Inflammatory macrophage (primary cell): ENCODE results near the gene UQCRH.
"Not testable (repeated sequence)": the region's sequence is repeated elsewhere in the genome, so short reads cannot be mapped to it uniquely, and the experiment has no call there.

ENCODE experiments used
- DNase-seq, 2 donors: peaks; one replicate each; pipeline ENCODE4 v3.0.0-alpha.2; 2020 to 2022

The UQCRH gene

DNA sequence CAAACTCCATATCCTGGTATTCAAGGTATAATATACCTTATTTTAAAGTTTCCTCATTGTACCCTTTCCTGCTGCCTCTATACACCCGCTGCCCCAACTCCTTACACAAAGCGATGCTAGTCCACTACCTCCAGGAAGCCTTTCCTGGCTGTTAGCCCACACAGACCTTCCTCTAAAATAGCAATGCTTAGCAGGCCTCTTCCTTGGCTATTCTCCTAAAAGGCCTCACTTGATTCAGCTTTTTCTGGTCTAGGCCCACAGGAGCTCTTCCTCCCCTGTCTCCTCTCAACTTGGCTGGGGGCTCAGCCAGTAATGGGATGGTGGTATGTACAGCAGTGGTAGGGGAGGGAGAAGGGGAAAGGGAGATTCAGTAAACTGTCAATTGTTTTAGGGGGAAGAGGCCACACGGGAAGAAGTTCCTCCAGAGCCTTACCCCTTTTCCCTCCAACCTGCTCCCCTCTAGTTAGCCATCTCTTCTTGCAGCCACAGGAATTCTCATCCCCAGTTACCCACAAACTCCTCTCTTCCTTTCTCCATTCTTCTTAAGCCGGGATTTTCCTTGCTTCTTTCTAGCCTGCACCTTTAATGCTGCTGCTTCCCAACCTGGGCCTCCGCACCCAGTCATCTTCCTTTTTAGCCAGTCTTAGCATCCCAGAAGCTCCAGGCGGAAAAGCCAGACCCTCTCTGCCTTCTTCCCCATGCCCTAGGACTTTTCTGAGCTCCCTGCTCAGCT, 2.7 kb upstream of the UQCRH start:
- DNase-seq = no peak

DNA sequence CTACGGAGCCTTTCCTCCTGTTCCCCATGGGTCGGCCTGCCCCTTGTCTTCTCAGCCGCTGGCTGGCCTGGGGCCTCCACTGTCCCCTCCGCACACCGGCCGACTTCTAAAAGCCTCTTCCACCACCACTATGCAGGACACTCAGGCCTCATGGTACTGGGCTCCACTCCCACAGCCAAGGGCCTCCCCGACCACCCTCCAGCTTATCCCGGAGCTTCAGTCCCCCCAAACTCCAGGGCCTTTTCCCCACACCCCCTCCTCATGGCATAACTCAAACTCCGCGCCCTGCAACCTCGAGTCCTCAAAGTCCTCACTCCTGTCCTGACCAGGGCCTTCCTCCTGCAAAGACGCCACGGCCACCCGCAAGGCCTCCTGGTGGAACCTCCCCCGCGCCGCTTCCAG, 2.1 kb upstream of the UQCRH start:
- DNase-seq = peak in 1 of 2 donors; percentile 27

DNA sequence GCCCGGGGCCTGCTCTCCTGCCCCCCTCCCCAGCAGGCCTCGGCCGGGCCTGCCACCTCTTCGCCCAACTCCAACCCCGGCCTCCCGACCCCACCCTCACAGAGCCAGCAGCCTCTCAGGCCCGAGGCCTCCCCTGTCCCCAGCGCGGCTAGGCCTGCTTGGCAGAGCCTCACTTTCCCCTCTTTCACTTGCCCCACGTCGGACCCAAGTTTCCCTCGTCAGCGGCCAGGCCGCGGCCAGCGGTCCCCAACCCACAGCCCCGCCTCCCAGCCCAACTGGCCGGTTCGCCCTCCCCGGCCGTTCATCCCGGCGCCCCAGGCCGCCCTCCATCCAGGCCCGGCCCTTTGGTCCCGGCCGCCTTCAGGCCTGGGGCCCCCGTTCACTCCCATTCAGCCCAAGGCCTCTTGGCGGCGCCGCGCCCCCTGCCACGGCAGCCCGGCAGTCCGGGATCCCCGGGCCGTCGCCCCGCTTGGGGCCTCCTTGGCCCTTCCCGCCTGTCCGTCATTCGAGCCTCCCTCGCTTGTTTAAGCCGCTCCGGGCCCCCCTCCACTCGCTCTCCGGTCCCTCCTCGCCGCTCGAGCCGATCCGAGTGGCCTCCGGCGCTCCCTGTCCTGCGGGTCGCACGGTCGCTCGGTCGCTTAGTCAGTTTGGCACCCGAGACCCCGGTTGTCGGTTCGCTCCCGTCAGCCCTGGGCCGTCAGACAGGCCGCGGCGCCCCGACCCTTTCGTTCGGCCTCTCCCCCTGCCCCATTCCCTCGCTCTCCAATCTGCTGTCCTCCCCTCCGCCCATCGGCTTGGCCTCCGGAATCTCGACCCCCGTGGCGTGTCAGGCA, 1.5 kb upstream of the UQCRH start:
- peak; percentile 16 to 54 for DNase-seq

DNA sequence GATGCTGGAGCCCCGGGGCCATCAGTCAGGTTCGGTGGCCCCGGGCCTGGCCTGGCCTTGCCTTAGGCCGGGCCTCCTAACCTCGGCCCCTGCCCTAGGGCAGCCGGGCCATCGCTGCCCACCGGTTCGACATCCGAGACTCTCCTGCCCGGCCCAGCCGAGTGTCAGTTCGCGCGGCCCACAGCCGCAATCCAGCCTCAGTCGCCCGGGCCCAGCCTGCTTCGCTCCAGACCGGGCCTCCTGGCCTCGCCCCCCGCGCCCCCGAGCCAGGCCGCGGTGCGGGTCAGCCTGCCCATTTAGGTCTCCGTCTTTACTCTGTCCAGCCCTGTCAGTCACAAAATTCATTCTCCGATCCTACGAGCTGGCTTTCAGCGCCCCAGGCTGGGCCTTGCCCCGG, 859 bp upstream of the UQCRH start:
- DNase-seq = peak; percentile 12 to 19

DNA sequence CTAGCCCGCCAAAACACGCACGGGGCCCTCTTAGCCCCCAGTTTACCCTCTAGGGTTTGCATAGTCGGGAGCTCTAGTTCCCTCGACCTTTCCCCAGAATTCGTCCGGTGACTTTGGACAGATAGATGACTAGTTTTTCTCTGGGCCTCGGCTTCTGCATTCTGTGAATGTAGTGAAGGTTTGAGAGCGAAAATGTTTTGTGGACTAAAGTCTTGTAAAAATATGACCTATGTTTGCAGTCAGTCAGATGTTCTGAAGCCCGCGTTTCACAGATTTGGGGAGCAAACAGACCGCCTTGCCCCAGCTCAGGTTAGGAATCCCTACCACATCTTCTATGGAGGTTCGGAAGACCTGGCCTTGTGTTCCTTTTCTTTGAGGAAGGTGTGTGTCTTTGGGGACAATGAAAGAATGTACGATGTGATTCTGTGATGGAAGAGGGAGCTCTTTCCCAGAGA, 401 bp downstream of the UQCRH start:
- DNase-seq = no peak

DNA sequence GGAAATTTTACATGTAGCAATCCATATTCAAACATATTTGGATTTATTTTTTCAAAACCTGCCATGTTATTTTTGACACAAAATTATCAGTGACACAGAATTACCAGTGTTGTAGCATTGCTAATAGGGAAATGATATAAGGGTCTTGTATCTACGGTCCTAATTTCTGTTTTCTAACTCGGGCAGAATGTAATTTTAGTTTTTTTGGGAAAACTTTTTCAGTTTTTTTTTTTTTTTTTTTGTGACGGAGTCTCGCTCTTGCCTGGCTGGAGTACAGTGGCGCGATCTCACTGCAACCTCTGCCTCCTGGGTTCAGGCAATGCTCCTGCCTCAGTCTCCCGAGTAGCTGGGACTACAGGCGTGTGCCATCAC, 2.6 kb downstream of the UQCRH start:
- DNase-seq = no peak

DNA sequence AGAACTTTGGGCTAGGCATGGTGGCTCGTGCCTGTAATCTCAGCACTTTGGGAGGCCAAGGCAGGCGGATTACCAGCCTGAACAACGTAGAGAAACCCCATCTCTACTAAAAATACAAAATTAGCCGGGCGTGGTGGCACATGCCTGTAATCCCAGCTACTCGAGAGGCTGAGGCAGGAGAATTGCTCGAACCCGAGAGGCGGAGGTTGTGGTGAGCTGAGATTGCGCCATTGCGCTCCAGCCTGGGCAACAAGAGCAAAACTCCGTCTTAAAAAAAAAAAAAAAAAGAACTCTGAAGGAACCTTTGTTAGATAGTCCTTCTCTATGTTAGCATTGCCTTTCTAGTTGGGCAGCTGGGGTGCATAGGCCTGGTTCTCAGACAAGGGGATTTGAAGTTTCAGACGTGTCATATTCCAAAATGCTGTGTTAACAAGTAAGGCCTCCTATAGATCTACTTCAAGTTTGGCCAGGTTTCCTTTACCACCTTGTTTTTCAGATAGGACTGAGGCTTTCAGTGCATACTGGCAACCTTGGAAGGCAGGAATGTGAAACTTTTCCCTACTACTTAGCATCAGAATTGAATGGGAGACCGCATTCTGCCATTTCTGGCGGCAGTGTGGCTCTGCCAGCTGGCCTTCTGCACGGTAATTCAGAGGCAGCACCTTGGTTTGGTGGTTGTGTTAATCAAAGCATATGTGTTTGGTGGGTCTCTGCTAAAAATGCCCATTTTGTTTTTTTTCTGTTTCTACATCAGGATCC, 6.1 kb downstream of the UQCRH start:
- DNase-seq = no peak

DNA sequence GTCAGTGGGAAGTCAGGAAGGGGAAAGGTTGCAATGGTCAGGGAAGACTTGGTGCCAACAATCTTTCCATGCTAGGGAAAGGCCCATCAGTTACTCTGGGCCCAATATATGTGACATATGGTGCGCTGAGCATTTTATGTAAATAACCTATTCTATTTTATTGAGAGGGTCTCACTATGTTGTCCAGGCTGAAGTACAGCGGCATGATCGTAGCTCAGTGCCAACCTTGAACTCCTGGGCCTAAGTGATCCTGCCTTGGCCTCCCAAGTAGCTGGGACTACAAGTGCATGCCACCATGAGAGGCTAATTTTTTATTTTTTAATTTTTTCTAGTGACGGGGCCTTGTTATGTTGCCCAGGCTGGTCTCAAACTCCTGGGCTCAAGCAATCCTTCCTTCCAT, 6.8 kb downstream of the UQCRH start:
- no peak for DNase-seq

DNA sequence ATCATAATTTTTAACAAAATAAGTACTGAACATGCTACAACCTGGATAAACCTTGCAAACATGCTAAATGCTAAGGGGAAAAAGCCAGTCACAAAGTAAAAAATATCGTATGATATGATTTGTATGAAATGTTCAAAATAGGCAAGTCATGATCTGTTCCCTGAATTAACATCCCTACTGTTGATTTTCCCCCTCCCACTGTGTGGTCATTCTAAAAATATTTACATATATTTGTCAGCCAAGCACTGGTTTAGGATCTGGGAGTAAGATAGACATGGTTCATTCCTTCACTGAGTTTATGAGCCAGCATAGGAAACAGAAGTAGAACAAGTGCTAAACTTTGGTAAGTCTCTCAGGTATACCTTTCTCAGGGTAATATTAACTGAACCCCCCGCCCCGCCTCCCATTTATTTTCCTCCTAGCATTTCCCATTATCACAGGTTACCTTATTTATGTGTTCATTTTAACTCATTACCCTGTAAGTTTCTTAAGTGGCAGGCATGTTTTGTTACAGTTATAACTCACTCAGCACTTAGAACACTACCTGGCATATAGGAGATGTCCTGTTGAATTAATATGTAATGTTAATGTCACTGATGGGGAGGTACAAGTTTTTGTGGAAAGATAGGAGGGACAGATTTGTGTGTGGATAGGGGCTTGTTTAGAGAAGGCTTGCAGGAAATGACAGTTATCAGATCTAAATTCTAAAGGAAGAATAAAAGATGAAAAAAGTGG, 12.3 kb downstream of the UQCRH start:
- no peak for DNase-seq

DNA sequence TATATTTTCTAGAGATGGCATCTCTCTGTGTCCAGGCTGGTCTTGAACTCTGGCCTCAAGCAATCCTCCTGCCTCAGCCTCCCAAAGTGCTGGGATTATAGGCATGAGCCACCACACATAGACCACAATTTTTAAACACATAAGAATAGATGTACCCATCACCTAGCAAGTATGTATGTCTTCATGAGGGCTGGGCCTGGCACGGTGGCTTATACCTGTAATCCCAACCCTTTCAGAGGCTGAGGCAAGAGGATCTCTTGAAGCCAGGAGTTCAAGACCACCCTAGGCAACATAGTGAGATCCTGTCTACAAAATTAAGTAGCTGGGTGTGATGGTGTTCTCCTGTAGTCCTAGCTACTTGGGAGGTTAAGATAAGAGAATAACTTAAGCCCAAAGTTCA, 13.8 kb downstream of the UQCRH start:
- DNase-seq = no peak

DNA sequence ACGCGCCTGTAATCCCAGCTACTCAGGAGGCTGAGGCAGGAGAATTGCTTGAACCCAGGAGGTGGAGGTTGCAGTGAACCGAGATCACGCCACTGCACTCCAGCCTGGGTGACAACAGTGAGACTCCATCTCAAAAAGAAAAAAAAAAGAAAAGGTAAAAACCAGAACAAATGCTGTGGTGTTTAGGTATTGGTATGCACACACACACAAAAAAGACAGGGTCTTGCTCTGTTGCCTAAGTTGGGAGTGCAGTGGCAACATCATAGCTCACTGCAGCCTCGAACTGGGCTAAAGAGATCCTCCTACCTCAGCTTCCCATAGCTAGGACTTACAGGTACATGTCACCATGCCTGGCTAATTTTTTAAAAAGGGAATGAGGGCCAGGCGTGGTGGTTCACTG, 15.8 kb downstream of the UQCRH start:
- DNase-seq = not testable (repeated sequence)

DNA sequence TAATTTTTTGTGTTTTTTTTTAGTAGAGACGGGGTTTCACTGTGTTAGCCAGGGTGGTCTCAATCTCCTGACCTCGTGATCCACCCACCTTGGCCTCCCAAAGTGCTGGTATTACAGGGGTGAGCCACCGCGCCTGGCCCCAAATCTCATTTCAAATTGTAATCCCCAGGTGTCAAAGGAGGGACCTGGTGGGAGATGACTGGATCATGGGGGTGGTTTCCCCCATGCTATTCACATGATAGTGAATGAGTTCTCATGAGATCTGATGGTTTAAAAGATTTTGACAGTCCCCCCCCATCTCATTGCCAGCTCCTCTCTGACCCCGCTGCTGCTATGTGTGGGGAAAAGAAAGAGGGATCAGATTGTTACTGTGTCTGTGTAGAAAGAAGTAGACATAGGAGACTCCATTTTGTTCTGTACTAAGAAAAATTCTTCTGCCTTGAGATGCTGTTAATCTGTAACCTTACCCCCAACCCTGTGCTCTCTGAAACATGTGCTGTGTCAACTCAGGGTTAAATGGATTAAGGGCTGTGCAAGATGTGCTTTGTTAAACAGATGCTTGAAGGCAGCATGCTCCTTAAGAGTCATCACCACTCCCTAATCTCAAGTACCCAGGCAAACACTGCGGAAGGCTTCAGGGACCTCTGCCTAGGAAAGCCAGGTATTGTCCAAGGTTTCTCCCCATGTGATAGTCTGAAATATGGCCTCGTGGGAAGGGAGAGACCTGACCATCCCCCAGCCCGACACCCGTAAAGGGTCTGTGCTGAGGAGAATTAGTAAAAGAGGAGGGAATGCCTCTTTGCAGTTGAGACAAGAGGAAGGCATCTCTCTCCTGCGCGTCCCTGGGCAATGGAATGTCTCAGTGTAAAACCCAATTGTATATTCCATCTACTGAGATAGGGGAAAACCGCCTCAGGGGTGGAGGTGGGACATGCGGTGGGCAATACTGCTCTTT, 16.7 kb downstream of the UQCRH start:
- not testable (repeated sequence) for DNase-seq

DNA sequence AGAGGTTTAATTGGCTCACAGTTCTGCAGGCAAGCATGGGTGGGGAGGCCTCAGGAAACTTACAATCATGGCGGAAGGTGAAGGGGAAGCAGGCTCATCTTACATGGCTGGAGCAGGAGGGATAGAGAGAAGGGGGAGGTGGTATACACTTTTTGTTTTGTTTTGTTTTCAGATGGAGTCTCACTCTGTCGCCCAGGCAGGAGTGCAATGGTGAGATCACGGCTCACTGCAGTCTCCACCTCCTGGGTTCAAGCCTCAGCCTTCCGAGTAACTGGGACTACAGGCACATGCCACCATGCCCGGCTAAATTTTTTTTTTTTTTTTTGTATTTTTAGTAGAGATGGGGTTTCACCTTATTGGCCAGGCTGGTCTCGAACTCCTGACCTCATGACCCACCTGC, 18.7 kb downstream of the UQCRH start:
- not testable (repeated sequence) for DNase-seq

DNA sequence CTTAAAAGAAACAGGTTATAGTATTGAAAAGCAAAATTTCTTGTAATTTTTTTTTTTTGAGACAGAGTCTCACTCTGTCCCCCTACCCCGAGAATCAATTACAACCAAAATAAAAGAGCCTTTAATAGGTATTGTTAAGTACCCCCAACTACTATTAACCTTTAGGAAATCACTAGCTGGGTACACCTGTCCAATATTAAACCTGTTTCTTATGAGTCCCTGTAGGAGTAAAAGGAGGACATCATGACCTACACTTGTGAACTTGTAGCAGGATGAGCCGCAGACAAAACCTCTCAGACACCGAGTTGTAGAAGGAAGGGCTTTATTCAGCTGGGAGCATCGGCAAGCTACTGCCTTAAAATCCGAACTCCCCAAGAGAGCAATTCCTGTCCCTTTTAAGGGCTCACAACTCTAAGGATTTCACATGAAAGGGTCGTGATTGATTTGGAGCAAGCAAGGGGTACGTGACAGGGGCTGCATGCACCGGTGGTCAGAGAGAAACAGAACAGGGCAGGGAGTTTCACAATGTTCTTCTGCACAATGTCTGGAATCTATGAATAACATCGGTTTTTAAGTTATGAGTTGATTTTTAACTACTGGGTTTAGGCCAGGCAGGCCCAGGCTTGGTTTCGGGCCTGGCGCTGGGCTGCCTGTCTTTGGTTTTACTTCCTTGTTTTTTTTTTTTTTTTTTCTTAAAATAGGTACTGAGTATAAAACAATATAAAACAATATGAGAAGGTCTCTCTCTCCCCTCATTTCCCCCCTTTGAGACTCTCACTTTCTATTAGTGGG, 22.0 kb downstream of the UQCRH start:
- not testable (repeated sequence) for DNase-seq

DNA sequence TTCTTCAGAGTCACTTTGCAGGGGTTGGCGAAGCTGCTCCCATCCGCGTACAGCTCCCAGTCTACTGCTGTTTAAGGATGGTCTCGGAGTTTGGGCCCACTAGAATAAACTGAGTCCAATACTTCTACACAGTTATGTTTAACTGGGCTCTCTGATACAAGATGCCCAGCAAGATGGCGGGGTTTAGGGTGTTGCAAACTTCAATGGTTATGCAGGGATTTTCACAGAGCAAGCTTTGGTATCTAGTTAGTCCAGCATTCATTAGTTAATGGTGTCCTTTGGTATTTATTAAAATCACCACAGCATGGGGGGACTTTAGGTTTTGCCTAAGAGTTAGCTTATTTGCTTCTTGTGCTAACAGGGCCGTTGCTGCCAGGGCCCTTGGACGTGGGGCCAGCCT, 24.7 kb downstream of the UQCRH start:
- DNase-seq = not testable (repeated sequence)

DNA sequence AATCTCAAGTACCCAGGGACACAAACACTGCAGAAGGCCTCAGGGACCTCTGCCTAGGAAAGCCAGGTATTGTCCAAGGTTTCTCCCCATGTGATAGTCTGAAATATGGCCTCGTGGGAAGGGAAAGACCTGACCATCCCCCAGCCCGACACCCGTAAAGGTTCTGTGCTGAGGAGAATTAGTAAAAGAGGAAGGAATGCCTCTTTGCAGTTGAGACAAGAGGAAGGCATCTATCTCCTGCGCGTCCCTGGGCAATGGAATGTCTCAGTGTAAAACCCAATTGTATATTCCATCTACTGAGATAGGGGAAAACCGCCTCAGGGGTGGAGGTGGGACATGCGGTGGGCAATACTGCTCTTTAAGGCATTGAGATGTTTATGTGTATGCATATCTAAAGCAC, 26.3 kb downstream of the UQCRH start:
- DNase-seq = not testable (repeated sequence)

DNA sequence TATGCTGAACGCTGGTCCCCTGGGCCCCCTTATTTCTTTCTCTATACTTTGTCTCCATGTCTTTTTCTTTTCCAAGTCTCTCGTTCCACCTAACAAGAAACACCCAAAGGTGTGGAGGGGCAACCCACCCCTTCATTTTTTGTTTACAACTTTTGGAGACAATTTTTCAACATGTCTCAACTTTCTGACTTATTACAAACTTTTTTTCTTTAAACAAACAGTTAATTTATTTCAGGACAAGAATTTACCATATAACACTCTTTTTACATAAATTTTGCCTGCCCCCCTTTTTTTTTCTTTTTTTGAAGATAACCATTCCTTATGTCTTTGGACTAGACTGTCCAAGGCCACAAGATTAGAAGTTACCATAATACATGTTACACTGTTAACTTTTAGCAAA, 26.9 kb downstream of the UQCRH start:
- DNase-seq = not testable (repeated sequence)

DNA sequence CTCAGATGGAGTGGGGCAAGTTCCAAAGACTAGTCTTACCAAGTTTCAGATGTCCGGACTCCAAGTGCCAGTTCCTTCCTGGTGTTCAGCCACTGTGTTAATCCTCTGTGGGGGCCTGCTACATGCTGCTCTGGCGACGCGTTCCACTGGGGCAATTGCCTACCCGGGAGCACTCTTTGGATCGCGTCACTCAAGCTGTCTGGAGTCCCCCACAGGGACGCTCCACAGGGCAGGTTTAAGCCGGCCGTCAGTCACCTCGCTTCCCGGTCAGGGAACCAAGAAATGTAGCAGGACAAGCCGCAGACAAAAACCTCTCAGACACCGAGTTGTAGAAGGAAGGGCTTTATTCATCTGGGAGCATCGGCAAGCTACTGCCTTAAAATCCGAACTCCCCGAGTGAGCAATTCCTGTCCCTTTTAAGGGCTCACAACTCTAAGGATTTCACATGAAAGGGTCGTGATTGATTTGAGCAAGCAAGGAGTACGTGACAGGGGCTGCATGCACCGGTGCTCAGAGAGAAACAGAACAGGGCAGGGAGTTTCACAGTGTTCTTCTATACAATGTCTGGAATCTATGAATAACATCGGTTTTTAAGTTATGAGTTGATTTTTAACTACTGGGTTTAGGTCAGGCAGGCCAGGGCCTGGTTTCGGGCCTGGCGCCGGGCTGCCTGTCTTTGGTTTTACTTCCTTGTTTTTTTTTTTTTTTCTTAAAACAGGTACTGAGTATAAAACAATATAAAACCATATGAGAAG, 28.5 kb downstream of the UQCRH start:
- DNase-seq = not testable (repeated sequence)

DNA sequence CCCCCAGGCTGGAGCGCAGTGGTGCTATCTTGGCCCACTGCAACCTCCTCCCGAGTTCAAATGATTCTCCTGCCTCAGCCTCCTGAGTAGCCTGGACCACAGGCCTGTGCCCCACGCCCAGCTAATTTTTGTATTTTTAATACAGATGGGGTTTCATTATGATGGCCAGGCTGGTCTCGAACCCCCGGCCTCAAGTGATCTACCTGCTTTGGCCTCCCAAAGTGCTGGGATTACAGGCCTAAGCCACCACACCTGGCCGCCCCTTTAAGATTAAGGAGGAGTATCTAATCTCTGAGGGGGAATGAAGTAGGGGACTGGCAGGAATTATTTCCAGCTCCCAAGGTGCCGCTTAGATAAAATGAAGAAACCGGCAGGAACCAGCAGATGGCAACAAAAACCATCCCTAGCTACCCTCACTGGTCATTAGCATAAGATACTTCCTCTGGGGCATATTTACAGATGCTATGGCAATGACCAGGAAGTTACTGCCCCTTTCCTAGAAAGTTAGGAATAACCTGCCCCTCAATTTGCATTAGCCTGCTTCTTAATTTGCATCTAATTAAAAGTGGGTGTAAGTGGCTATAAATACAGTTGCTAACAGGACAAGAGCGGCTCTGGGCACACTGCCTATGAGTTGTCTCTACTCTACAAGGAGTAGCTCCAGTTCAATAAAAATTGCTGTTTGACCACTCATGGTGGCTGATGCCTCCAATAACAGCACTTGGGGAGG, 30.0 kb downstream of the UQCRH start:
- DNase-seq = peak; percentile 76 to 78
